KMS-11 (cell line): ENCODE data around the gene ATRN.

Experiments used
- H2AFZ ChIP-seq: fragments of 200-600 bp; sonication (generic); 2 replicates; pipeline ENCODE4 v1.6.1; 2016; ENCODE audit warnings: antibody characterized with exemption, mixed run types, low read depth
- H3K27ac ChIP-seq: fragments of 200-600 bp; sonication (generic); 2 replicates; pipeline ENCODE4 v1.6.1; 2016; ENCODE audit warnings: mild to moderate bottlenecking, mixed run types
- H3K27me3 ChIP-seq: fragments of 200-600 bp; sonication (generic); 2 replicates; pipeline ENCODE4 v1.6.1; 2017; ENCODE audit warnings: mild to moderate bottlenecking, low read depth, mixed run types, moderate library complexity; ENCODE audit not compliant: insufficient read depth
- H3K36me3 ChIP-seq: fragments of 200-600 bp; sonication (generic); 2 replicates; pipeline ENCODE4 v1.6.1; 2017; ENCODE audit warnings: mild to moderate bottlenecking, mixed run types; ENCODE audit not compliant: insufficient read depth
- H3K4me1 ChIP-seq: fragments of 200-600 bp; sonication (generic); 2 replicates; pipeline ENCODE4 v1.6.1; 2016; ENCODE audit warnings: mild to moderate bottlenecking, low read depth, mixed run types; ENCODE audit not compliant: poor library complexity, severe bottlenecking
- H3K4me2 ChIP-seq: fragments of 200-600 bp; sonication (generic); 2 replicates; pipeline ENCODE4 v1.7.0; 2016; ENCODE audit warnings: mild to moderate bottlenecking, mixed run types
- H3K4me3 ChIP-seq: fragments of 200-600 bp; sonication (generic); IDR thresholded peaks from 2 replicates; pipeline ENCODE4 v1.6.1; 2017; ENCODE audit warnings: low read depth, low read length, mixed read lengths; ENCODE audit not compliant: insufficient read depth
- H3K79me2 ChIP-seq: fragments of 200-600 bp; sonication (generic); 2 replicates; pipeline ENCODE4 v1.6.1; 2016; ENCODE audit warnings: low read depth, mixed run types; ENCODE audit not compliant: insufficient read depth
- H3K9ac ChIP-seq: fragments of 200-600 bp; sonication (generic); 2 replicates; pipeline ENCODE4 v1.6.1; 2016; ENCODE audit warnings: mild to moderate bottlenecking, mixed run types
- H4K20me1 ChIP-seq: fragments of 200-600 bp; sonication (generic); 2 replicates; pipeline ENCODE4 v1.6.1; 2016; ENCODE audit warnings: mild to moderate bottlenecking, mixed run types; ENCODE audit not compliant: insufficient read depth
- TF ChIP-seq, protein P1 (sequence below): fragments of 200-600 bp; sonication (generic); conservative IDR thresholded peaks from 2 replicates; pipeline ENCODE4 v1.6.1; 2017; ENCODE audit warnings: low read depth, mild to moderate bottlenecking, antibody characterized with exemption, low read length, moderate library complexity, mixed read lengths

Gene ATRN

DNA sequence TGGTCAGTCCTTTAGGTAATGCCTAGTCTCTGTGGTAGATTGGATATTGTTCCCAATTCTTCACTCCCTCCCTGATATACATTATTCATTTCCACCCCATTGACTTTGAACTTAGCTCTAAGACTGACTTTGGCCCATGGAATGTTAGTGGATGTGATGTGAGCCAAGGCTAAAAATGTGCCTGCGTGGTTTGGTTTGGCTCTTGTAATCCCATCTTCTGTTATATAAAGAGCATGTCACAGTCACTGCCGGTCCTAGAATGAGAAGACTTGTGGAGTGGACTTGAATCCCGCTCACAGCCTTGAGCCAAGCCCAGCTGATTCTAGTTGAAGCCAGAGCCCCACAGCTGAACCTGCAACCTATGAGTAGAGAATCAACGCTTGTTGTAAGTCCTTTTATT is 39.7 kb upstream of the ATRN start:
- no peaks in the 10 kb centered on the region for H4K20me1 ChIP-seq

DNA sequence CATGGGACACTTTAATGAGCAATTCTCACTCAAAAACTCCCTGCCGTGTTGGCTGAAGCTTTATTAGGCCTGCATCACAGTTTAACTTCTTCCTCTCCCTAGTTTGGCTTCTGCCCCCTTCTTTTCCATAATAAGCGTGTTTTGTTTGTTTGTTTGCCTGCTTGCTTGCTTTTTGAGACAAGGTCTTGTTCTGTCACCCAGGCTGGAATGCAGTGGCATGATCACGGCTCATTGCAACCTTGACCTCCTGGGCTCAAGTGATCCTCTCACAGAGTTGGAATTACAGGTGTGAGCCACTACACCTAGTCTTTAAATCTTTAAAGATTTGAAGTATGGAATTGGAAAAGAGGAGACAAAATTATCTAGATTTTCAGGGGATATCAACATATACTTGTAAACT is 38.0 kb upstream of the ATRN start:
- H3K9ac ChIP-seq = no peak overlapping the region
- H3K36me3 ChIP-seq = no peaks in the 10 kb centered on the region
- no peak overlapping the region for H3K27ac ChIP-seq
- H3K79me2 ChIP-seq = no peaks in the 10 kb centered on the region
- no peak overlapping the region for H3K4me3 ChIP-seq
- TF ChIP-seq, protein P1, sequence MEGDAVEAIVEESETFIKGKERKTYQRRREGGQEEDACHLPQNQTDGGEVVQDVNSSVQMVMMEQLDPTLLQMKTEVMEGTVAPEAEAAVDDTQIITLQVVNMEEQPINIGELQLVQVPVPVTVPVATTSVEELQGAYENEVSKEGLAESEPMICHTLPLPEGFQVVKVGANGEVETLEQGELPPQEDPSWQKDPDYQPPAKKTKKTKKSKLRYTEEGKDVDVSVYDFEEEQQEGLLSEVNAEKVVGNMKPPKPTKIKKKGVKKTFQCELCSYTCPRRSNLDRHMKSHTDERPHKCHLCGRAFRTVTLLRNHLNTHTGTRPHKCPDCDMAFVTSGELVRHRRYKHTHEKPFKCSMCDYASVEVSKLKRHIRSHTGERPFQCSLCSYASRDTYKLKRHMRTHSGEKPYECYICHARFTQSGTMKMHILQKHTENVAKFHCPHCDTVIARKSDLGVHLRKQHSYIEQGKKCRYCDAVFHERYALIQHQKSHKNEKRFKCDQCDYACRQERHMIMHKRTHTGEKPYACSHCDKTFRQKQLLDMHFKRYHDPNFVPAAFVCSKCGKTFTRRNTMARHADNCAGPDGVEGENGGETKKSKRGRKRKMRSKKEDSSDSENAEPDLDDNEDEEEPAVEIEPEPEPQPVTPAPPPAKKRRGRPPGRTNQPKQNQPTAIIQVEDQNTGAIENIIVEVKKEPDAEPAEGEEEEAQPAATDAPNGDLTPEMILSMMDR = no peak
- H4K20me1 ChIP-seq = no peaks in the 10 kb centered on the region
- no peak overlapping the region for H2AFZ ChIP-seq
- H3K4me2 ChIP-seq = no peak overlapping the region
- no peaks in the 10 kb centered on the region for H3K4me1 ChIP-seq
- H3K27me3 ChIP-seq = no peaks in the 10 kb centered on the region

More for the DNA sequence above, 39.7 kb upstream of the ATRN start:
- Histone ChIP-seq H3K79me2 (no peaks in the 10 kb centered on the region), H3K27me3 (no peaks in the 10 kb centered on the region), H3K27ac (no peak overlapping the region), H3K4me1 (no peaks in the 10 kb centered on the region), H3K36me3 (no peaks in the 10 kb centered on the region), H3K4me3 (no peak overlapping the region), H3K9ac (no peak overlapping the region), H3K4me2 (no peak overlapping the region), H2AFZ (no peak overlapping the region)
- TF ChIP-seq, protein P1 = no peak

DNA sequence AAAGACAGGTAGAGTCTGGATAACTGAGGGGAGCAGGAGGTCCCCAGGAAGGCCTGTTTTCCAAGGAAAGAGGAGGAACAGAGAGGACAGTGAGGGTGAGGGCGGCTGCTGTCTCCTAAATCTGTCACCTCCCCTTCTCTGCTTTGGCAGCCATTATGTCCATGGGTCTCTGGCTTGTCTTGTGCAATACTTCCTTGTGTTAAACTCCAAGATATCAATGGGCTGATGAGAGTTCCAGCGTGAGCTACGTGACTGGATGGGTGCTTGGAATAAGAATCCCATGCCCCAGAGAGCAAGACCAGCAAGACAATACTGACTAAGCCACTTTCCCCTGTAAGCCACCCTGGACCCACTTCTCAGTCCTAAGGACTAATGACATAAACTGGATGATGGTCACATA is 37.1 kb upstream of the ATRN start:
- Histone ChIP-seq H3K79me2 (no peaks in the 10 kb centered on the region), H3K4me1 (no peaks in the 10 kb centered on the region), H2AFZ (no peak overlapping the region), H3K4me2 (no peak overlapping the region), H4K20me1 (no peaks in the 10 kb centered on the region), H3K9ac (no peak overlapping the region), H3K4me3 (no peak overlapping the region), H3K27me3 (no peaks in the 10 kb centered on the region), H3K36me3 (no peaks in the 10 kb centered on the region), H3K27ac (no peak overlapping the region)
- TF ChIP-seq, protein P1 = no peak

DNA sequence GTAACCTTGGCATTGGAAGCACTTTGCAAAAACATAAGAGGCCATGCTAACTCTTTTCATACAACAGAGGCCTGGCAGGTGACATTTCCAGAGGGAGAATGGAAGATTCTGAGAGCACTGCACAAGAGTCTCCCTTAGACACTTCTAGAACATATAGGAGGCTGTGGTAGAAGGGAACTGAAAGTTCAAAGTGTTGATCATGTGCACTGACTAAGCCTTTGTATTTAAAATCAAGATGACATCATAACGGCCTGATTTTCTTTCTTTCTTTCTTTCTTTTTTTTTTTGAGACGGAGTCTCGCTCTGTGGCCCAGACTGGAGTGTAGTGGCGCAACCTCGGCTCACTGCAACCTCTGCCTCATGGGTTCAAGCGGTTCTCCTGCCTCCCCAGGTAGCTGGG is 36.6 kb upstream of the ATRN start:
- no peak overlapping the region for H3K4me2 ChIP-seq
- H3K27me3 ChIP-seq = no peaks in the 10 kb centered on the region
- no peak overlapping the region for H3K9ac ChIP-seq
- no peaks in the 10 kb centered on the region for H3K4me1 ChIP-seq
- H4K20me1 ChIP-seq = no peaks in the 10 kb centered on the region
- no peak overlapping the region for H3K4me3 ChIP-seq
- H3K27ac ChIP-seq = no peak overlapping the region
- H3K36me3 ChIP-seq = no peaks in the 10 kb centered on the region
- H2AFZ ChIP-seq = no peak overlapping the region
- TF ChIP-seq, protein P1 = no peak
- no peaks in the 10 kb centered on the region for H3K79me2 ChIP-seq
